A673 (cell line): ENCODE measurements around the gene VPS16. TPM values are rescaled to one million over a fixed set of nuclear protein-coding genes. Genes with fewer than 3 reads are reported as not detected.

Source experiments
- BruUV-seq: library from RNA; stranded (reverse); fragments of 400-500 nt; replicated peaks from 2 replicates; lab custom pipeline; 2021; lab: Mats Ljungman, UMichigan
- CTCF ChIA-PET: fragments of 300-600 bp; sonication (Branson Sonifier 250); formaldehyde crosslinking; loops from one replicate; lab custom pipeline; 2022; ENCODE audit warnings: antibody characterized with exemption; lab: Charles Lee
- POLR2A ChIA-PET: fragments of 300-600 bp; sonication (Branson Sonifier 250); formaldehyde crosslinking; loops from one replicate; lab custom pipeline; 2022; ENCODE audit warnings: antibody characterized with exemption; ENCODE audit not compliant: low non-redundant PET; lab: Charles Lee
- DNase-seq: peaks from one replicate; pipeline ENCODE4 v3.0.0-alpha.2; 2015; ENCODE audit warnings: low spot score
- H3K27ac ChIP-seq: fragments of 200-600 bp; sonication (generic); 2 replicates; pipeline ENCODE4 v1.5.1; 2016; ENCODE audit warnings: mixed run types, low read depth, mild to moderate bottlenecking, mixed read lengths, antibody characterized with exemption, low read length; ENCODE audit not compliant: poor library complexity, severe bottlenecking
- H3K27me3 ChIP-seq: fragments of 200-600 bp; sonication (generic); replicated peaks from 2 replicates; pipeline ENCODE4 v1.6.1; 2017; ENCODE audit warnings: mixed run types, low read depth, mild to moderate bottlenecking, mixed read lengths, antibody characterized with exemption, low read length; ENCODE audit not compliant: insufficient read depth, poor library complexity
- H3K36me3 ChIP-seq: fragments of 200-600 bp; sonication (generic); 2 replicates; pipeline ENCODE4 v1.6.1; 2016; ENCODE audit warnings: mixed run types, mild to moderate bottlenecking, mixed read lengths, antibody characterized with exemption, low read length; ENCODE audit not compliant: insufficient read depth, poor library complexity, severe bottlenecking
- H3K4me1 ChIP-seq: fragments of 200-600 bp; sonication (generic); 2 replicates; pipeline ENCODE4 v1.6.1; 2017; ENCODE audit warnings: mixed run types, mild to moderate bottlenecking, mixed read lengths, antibody characterized with exemption, low read length; ENCODE audit not compliant: insufficient read depth, poor library complexity, severe bottlenecking
- H3K4me3 ChIP-seq: fragments of 200-600 bp; sonication (generic); 2 replicates; pipeline ENCODE4 v1.5.1; 2016; ENCODE audit warnings: low read depth, mixed run types, mild to moderate bottlenecking, mixed read lengths, low read length; ENCODE audit not compliant: poor library complexity, severe bottlenecking
- H3K9me3 ChIP-seq: fragments of 200-600 bp; sonication (generic); 2 replicates; pipeline ENCODE4 v1.6.1; 2016; ENCODE audit warnings: mixed run types, low read depth, mild to moderate bottlenecking, mixed read lengths, antibody characterized with exemption, low read length; ENCODE audit not compliant: poor library complexity, severe bottlenecking
- EZH2 ChIP-seq: fragments of 200-600 bp; sonication (generic); IDR thresholded peaks from 2 replicates; pipeline ENCODE4 v1.6.1; 2017; ENCODE audit warnings: borderline replicate concordance, low read depth, mild to moderate bottlenecking, mixed read lengths, antibody characterized with exemption, low read length; ENCODE audit not compliant: poor library complexity, severe bottlenecking
- intact Hi-C: fragments of 100-400 bp; cut with micrococcal nuclease; formaldehyde crosslinking; loops from one replicate; pipeline ENCODE4 v1.10.0; 2022; ENCODE audit not compliant: unreplicated experiment
- total RNA-seq: library from RNA; stranded (reverse); gene quantifications from 2 replicates; pipeline ENCODE4 v1.2.3, GENCODE V29; 2021
- TF ChIP-seq, protein P1 (sequence below): fragments of 300-800, 200-600 bp; sonication (generic); conservative IDR thresholded peaks from 2 replicates; pipeline ENCODE4 v1.5.1; 2017; ENCODE audit warnings: low read depth, mild to moderate bottlenecking, antibody characterized with exemption, low read length, moderate library complexity, mixed read lengths

Gene VPS16
- total RNA-seq, 1 experiment from 2014 or later = 37.8 TPM

DNA sequence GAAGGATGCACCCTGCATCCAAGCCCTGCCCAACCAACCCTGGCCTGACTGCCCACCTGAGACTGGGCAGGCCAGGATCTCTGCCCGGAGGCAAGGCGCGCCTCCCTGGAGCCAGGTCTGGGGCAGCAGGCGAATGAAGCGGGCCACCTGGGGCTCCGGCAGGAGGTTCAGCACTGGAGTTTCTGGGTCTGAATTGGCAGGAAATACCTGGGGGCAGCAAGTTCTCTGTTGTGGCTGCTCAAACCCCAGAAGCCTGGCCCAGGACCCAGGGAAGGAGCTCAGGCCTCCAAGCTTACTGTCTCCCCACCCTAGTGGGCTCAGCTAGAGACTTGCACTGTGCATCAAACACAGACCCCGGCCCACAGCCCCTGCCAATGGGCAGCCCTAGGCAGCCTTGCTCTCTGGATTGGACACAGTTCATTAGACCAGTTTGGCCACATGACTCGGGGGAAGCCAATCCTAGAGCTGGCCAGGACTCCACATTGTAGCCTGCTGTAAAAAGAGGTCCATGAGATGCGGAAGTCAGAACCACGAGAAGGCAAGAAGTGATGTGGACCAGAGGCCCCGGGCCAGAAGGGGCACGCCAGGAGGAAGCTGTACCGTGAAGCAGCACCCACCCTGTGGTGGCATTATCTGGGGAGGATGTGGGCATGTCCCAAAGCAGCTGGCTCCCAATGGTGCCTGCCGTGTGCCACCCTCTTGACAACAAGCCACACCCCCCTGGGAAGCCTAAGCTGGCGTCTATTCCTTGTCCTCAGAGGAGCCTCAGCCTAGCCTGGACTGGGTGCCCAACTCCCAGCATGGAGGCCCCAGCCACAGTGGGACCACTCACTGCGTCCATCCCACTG lies 43.2 kb upstream of the VPS16 start:
- ChIA-PET CTCF (no interaction called here), POLR2A (no interaction called here)
- H3K4me1 ChIP-seq = peaks cover 5% of the 10 kb centered on the region
- no peak overlapping the region for H3K4me3 ChIP-seq
- BruUV-seq = no TSS peak
- no peaks in the 10 kb centered on the region for H3K9me3 ChIP-seq
- H3K27ac ChIP-seq = no peak overlapping the region
- DNase-seq = no peak
- intact Hi-C loops = no loop called here
- H3K36me3 ChIP-seq = no peaks in the 10 kb centered on the region
- TF ChIP-seq, protein P1, sequence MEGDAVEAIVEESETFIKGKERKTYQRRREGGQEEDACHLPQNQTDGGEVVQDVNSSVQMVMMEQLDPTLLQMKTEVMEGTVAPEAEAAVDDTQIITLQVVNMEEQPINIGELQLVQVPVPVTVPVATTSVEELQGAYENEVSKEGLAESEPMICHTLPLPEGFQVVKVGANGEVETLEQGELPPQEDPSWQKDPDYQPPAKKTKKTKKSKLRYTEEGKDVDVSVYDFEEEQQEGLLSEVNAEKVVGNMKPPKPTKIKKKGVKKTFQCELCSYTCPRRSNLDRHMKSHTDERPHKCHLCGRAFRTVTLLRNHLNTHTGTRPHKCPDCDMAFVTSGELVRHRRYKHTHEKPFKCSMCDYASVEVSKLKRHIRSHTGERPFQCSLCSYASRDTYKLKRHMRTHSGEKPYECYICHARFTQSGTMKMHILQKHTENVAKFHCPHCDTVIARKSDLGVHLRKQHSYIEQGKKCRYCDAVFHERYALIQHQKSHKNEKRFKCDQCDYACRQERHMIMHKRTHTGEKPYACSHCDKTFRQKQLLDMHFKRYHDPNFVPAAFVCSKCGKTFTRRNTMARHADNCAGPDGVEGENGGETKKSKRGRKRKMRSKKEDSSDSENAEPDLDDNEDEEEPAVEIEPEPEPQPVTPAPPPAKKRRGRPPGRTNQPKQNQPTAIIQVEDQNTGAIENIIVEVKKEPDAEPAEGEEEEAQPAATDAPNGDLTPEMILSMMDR = no peak
- TF ChIP-seq EZH2 = no peak
- H3K27me3 ChIP-seq = peaks cover 48% of the 10 kb centered on the region

DNA sequence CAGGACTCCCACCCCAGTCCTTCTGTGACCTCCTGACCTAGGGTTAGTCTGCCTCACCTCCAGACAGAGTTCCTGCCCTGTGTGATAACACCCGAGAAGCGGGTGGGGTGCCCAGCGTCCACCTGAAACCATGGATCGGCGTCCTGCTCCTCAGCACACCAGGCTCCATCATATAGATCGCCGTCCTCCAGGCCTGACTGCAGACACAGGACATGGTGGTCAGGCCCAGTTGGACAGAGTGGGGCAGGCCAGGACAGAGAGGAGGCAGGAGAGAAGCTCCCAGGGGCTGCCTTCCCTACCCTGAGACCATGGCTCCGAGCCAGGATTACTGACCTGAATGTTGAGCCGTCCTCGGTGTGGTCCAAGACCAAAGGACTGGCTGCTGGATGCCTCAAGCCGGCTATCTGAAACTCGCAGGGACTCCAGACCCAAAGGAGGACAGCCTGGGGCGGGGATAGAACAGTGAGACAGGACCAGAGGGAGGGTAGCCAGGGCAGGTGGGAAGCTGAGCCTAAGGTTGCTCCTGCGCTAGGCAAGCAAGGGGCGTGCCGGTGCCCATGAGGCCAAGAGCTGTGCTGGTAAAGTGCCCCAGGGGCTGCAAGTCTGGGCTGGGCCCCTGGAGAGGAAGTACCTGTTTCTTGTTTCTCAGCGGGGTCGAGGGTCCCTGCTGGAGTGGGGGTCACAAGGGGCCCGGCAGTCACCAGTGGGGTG lies 42.3 kb upstream of the VPS16 start:
- intact Hi-C loops = no loop called here
- no peaks in the 10 kb centered on the region for H3K9me3 ChIP-seq
- H3K4me3 ChIP-seq = no peak overlapping the region
- no peak overlapping the region for H3K27ac ChIP-seq
- H3K27me3 ChIP-seq = peaks cover 49% of the 10 kb centered on the region
- POLR2A ChIA-PET = no interaction called here
- TF ChIP-seq, protein P1 = no peak
- TF ChIP-seq EZH2 = no peak
- H3K36me3 ChIP-seq = no peaks in the 10 kb centered on the region
- CTCF ChIA-PET = no interaction called here
- no peak for DNase-seq
- BruUV-seq = no TSS peak
- peaks cover 5% of the 10 kb centered on the region for H3K4me1 ChIP-seq

DNA sequence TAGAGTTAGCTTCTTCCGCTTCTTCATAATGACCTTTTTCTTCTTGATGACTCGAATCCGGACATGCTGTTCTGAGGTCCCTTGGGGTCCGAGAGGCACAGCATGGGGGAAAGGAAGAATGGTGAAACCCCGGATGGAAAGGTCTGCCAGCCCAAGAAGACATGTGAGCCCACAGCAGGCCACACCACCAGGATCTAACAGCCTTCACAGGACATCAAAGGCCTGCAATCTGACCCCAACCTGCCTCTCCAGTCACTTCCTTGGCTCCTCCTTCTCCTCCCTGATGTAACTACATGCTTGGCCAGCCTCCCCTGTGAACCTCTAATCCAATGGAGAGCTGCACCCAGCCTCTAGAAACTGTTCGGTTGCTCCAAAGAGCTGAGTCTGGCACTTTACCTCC lies 41.7 kb upstream of the VPS16 start:
- POLR2A ChIA-PET = no interaction called here
- H3K36me3 ChIP-seq = no peaks in the 10 kb centered on the region
- no TSS peak for BruUV-seq

More for the DNA sequence above, 41.7 kb upstream of the VPS16 start:
- peaks cover 5% of the 10 kb centered on the region for H3K4me1 ChIP-seq
- TF ChIP-seq, protein P1 = no peak
- no peak for TF ChIP-seq EZH2
- no peak overlapping the region for H3K4me3 ChIP-seq
- CTCF ChIA-PET = no interaction called here
- intact Hi-C loops = no loop called here
- peaks cover 48% of the 10 kb centered on the region for H3K27me3 ChIP-seq
- no peaks in the 10 kb centered on the region for H3K9me3 ChIP-seq
- no peak overlapping the region for H3K27ac ChIP-seq
- DNase-seq = no peak
